Common myeloid progenitor, CD34-positive (primary cell): ENCODE measurements around the gene KCNN2.

Experiments used
- CTCF ChIA-PET: fragments of 350-600 bp; sonication (Branson Sonifier 250); formaldehyde crosslinking; loops from one replicate; lab custom pipeline; 2021; ENCODE audit warnings: antibody characterized with exemption; lab: Charles Lee
- POLR2A ChIA-PET: fragments of 350-600 bp; sonication (Branson Sonifier 250); formaldehyde crosslinking; loops from one replicate; lab custom pipeline; 2021; ENCODE audit warnings: antibody characterized with exemption; lab: Charles Lee
- DNase-seq, 3 donors: peaks; one replicate each; pipeline versions ENCODE4 v3.0.0 to v3.0.0-alpha.2; 2013
- H3K27ac ChIP-seq, 2 experiments: 1 replicate in 1 of 2; 2 replicates in 1 of 2; pipeline ENCODE4 v1.7.0; 2013; ENCODE audit warnings: inconsistent platforms in 2 of 2, low read length in 2 of 2, mild to moderate bottlenecking in 2 of 2, low read depth in 1 of 2, moderate library complexity in 1 of 2; ENCODE audit not compliant: severe bottlenecking in 2 of 2, insufficient read depth in 1 of 2, poor library complexity in 1 of 2
- H3K27me3 ChIP-seq, 5 experiments: replicated peaks in 2 of 5; 1 replicate in 3 of 5; 2 replicates in 2 of 5; pipeline versions ENCODE4 v1.6.1 to v1.7.0; 2013; ENCODE audit warnings: low read length in 4 of 5, mild to moderate bottlenecking in 2 of 5, moderate library complexity in 2 of 5, inconsistent platforms in 1 of 5; ENCODE audit not compliant: insufficient read depth in 5 of 5, control insufficient read depth in 4 of 5
- H3K36me3 ChIP-seq, 4 experiments: 1 replicate in 2 of 4; 2 replicates in 2 of 4; pipeline versions ENCODE4 v1.6.1 to v1.7.0; 2013; ENCODE audit warnings: low read length in 3 of 4, control low read depth in 1 of 4, mild to moderate bottlenecking in 1 of 4; ENCODE audit not compliant: control insufficient read depth in 4 of 4, insufficient read depth in 4 of 4
- H3K4me1 ChIP-seq, 4 experiments: 1 replicate in 3 of 4; 2 replicates in 1 of 4; pipeline versions ENCODE4 v1.6.1 to v1.7.1; 2013; ENCODE audit warnings: low read length in 3 of 4, mild to moderate bottlenecking in 3 of 4, control low read depth in 1 of 4, inconsistent platforms in 1 of 4, moderate library complexity in 1 of 4; ENCODE audit not compliant: control insufficient read depth in 4 of 4, insufficient read depth in 4 of 4; ENCODE audit errors: control extremely low read depth in 1 of 4
- H3K4me3 ChIP-seq, 7 experiments: 1 replicate in 4 of 7; 2 replicates in 3 of 7; pipeline versions ENCODE4 v1.5.1 to v1.7.0; 2013; ENCODE audit warnings: mild to moderate bottlenecking in 7 of 7, low read length in 6 of 7, moderate library complexity in 6 of 7, inconsistent platforms in 2 of 7, low read depth in 2 of 7, control low read depth in 1 of 7; ENCODE audit not compliant: insufficient read depth in 4 of 7, control insufficient read depth in 1 of 7; ENCODE audit errors: extremely low read depth in 1 of 7
- H3K9me3 ChIP-seq, 5 experiments: 1 replicate in 4 of 5; 2 replicates in 1 of 5; pipeline versions ENCODE4 v1.6.1 to v1.7.1; 2013; ENCODE audit warnings: low read length in 4 of 5, mild to moderate bottlenecking in 2 of 5, inconsistent platforms in 1 of 5, low read depth in 1 of 5, moderate library complexity in 1 of 5; ENCODE audit not compliant: control insufficient read depth in 4 of 5, insufficient read depth in 2 of 5; ENCODE audit errors: control extremely low read depth in 1 of 5
- WGBS: methylation state at CpG from one replicate; pipeline ENCODE4 v1.1.5; 2013; ENCODE audit not compliant: insufficient coverage; 5-methylcytosine and 5-hydroxymethylcytosine counted together

KCNN2 gene

DNA sequence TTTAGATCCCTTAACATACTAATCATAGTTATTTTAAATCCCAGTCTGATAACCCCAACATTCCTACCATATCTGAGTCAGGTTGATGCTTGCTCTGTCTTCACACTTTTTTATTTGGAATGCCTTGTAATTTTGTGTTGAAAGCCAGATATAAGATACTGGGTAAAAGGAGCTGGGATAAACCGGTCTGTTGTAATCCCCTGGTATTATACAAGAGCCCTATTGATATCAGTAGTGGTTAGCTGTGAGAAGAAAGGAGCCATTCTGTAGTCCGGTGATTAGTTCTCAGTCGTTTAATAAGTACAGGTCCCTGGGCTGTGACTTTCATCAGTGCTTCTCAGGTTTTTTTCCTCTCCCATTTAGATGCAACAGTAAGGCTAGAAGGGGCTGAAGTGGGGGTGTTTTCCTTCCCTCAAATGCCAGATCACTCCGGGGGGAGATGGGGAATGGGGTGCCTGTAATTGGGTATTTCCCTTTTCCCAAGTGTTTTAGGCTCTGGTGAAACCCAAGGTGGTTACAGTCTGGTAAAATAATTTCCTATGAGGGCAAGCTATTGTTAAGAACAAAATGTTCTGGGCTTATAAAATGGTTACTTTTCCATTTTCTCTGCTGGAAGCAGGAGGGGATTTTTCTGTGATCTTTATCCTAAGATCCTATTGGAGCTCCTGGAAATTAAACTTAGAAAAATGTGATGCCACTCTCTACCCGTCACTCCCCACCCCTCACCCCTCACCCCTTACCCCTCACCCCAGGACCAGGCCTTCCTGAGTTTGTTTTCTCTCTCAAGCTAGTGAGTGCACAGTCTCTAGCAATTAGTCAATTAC is 72.7 kb downstream of the KCNN2 start:
- ChIA-PET POLR2A (no interaction called here), CTCF (interaction anchor here (0.8 to 1.2 kb wide), 2 partner anchors 13 to 1261 kb away, joined by 3 to 6 read pairs; no protein-coding TSS in a partner anchor)
- H3K4me3 ChIP-seq, result no peak overlapping the region
- whole genome bisulfite sequencing, result 63% methylated on average over 4 of the region's 5 CpGs
- peaks cover 0 to 3% (median 0%) of the 10 kb centered on the region in 5 experiments for H3K27me3 ChIP-seq
- H3K27ac ChIP-seq, result no peak overlapping the region
- H3K4me1 ChIP-seq, result no peaks in the 10 kb centered on the region
- no peaks in the 10 kb centered on the region for H3K36me3 ChIP-seq
- no peak for DNase-seq
- no peaks in the 10 kb centered on the region for H3K9me3 ChIP-seq

DNA sequence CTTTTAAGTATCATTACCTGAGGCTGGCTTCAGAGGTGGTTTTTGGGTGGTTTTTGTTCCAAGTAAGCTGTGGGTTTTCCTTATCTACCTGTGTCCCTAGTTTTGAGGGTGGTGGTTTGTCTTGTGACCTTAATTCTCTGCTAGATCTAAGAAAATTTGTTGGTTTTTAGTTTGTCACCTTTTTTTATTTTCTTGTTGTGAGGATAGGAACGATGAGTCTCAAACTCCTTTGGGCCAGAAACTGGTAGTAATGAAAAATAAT is 73.3 kb downstream of the KCNN2 start:
- no peak for DNase-seq
- POLR2A ChIA-PET, result no interaction called here
- no CpG with 5 or more reads among the region's 1 CpG for WGBS
- H3K4me3 ChIP-seq, result no peak overlapping the region
- H3K9me3 ChIP-seq, result no peaks in the 10 kb centered on the region
- no peak overlapping the region for H3K27ac ChIP-seq
- H3K36me3 ChIP-seq, result no peaks in the 10 kb centered on the region
- H3K27me3 ChIP-seq, result peaks cover 0 to 3% (median 0%) of the 10 kb centered on the region in 5 experiments
- CTCF ChIA-PET, result interaction anchor here (1.2 kb wide), 1 partner anchor 12 kb away, joined by 6 read pairs; no protein-coding TSS in a partner anchor
- no peaks in the 10 kb centered on the region for H3K4me1 ChIP-seq

DNA sequence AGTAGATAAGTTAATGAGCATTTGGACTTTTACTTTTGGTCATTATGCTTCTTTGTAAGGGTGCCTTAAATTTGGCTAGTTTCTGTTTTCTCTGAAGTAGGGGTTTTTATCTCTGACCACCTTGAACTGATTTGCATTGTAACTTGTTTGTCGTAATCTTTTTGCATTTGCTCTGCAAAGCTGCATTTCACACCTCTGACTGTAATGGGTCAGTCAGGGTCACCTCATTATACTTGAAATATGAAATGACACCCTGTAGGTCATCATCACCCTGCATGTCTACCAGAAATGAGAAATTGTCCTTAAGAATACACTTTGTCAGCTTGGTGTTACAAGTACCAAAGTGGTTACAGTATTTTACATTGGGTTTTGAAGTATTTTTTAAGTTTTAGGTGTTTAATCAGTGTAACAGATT is 74.0 kb downstream of the KCNN2 start:
- DNase-seq, result no peak
- H3K36me3 ChIP-seq, result no peaks in the 10 kb centered on the region
- no peaks in the 10 kb centered on the region for H3K4me1 ChIP-seq
- ChIA-PET POLR2A (no interaction called here), CTCF (no interaction called here)
- peaks cover 0 to 3% (median 0%) of the 10 kb centered on the region in 5 experiments for H3K27me3 ChIP-seq
- no peak overlapping the region for H3K27ac ChIP-seq
- no peak overlapping the region for H3K4me3 ChIP-seq
- WGBS, result 100% methylated on average over 1 of the region's 1 CpG
- H3K9me3 ChIP-seq, result no peaks in the 10 kb centered on the region

DNA sequence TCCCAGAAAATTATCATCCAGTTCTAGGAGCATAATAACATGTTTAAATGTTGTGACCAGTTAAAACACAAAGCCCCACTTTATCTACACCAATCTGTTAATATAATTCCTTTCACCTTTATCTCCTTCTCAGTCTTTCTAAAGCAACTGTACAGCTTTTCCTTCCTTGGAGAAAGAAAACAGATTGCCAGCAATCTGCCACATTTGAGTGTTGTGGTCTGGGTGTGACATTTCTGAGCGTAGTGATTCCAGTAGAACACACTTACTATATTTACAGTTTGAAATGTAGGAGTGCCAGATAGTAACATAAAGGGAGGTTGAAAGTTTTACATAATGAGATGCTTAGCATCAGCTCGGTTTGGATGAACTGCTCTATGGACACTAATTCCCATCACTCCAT is 76.1 kb downstream of the KCNN2 start:
- Histone ChIP-seq H3K27me3 (peaks cover 0 to 8% (median 0%) of the 10 kb centered on the region in 5 experiments), H3K36me3 (no peaks in the 10 kb centered on the region), H3K9me3 (no peaks in the 10 kb centered on the region), H3K4me1 (no peaks in the 10 kb centered on the region), H3K4me3 (no peak overlapping the region), H3K27ac (no peak overlapping the region)
- ChIA-PET CTCF (no interaction called here), POLR2A (no interaction called here)
- WGBS, result 100% methylated on average over 1 of the region's 2 CpGs
- no peak for DNase-seq

DNA sequence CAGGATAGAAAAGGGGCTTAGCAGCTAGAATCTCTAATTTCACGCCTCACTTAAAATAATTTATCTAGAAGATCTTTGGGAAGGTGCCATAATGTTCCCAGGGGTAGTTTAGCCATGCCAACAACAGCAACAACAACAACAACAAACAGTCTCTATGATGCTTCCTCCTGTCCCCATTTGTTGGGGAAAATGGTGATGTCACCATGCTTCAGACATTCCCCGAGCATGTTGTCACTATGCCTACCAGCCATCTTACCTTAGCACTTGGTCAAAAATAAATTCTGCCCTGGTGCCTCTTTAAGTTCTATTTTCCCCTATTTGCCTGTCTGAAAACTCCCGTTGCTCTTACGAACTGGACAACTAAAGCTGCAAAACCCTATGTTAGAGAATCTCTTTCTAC is 76.6 kb downstream of the KCNN2 start:
- CTCF ChIA-PET, result interaction anchor here (1.0 to 1.3 kb wide), 2 partner anchors 9 to 10 kb away, joined by 3 to 4 read pairs; no protein-coding TSS in a partner anchor
- peaks cover 0 to 8% (median 0%) of the 10 kb centered on the region in 5 experiments for H3K27me3 ChIP-seq
- 86% methylated on average over 1 of the region's 4 CpGs for WGBS

DNA sequence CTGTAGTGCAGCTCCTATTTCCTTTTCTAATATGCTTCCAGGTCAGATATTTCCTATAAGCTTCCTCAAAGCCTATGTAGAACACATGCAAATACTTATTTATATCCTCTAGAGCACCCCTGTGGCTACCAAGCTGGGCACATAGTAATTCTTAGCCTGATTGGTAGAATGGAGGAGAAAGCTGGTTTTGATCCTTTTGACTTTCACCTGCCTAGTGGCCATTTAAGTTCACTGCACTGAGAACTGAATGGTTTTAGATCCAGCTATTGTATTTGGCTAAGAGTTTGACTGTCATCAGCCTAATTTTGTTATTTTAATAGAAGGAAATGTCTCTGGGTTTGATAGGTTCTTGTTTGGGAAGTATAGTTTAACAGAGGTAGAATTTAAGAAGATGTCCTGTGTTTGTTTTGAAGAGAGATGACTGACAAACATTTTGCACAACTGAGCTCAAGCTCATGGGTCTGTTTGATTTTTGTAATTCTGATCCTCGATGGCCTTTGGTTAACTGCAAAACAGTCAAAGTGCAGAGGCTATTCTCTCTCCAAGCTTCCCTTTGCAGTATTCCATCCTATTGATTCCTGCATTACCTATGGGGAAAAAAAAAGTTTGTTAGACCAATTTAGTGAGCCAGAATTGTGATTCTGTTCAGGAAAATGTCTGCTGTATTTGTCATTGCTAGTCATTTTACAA is 85.4 kb downstream of the KCNN2 start:
- ChIA-PET CTCF (interaction anchor here (0.6 to 7.0 kb wide), 9 partner anchors 8 to 1480 kb away, joined by 3 to 57 read pairs (median 3); no protein-coding TSS in a partner anchor), POLR2A (no interaction called here)
- H3K4me3 ChIP-seq, result no peak overlapping the region
- H3K36me3 ChIP-seq, result no peaks in the 10 kb centered on the region
- H3K27me3 ChIP-seq, result peaks cover 0 to 15% (median 0%) of the 10 kb centered on the region in 5 experiments
- WGBS, result 67% methylated on average over 1 of the region's 1 CpG
- H3K27ac ChIP-seq, result no peak overlapping the region
- no peaks in the 10 kb centered on the region for H3K4me1 ChIP-seq
- peak in 2 of 3 donors; percentile 3 to 5 for DNase-seq
- H3K9me3 ChIP-seq, result no peaks in the 10 kb centered on the region

More for the DNA sequence above, 76.6 kb downstream of the KCNN2 start:
- Histone ChIP-seq H3K36me3 (no peaks in the 10 kb centered on the region), H3K27ac (no peak overlapping the region), H3K9me3 (no peaks in the 10 kb centered on the region), H3K4me1 (no peaks in the 10 kb centered on the region), H3K4me3 (no peak overlapping the region)
- POLR2A ChIA-PET, result no interaction called here
- no peak for DNase-seq

DNA sequence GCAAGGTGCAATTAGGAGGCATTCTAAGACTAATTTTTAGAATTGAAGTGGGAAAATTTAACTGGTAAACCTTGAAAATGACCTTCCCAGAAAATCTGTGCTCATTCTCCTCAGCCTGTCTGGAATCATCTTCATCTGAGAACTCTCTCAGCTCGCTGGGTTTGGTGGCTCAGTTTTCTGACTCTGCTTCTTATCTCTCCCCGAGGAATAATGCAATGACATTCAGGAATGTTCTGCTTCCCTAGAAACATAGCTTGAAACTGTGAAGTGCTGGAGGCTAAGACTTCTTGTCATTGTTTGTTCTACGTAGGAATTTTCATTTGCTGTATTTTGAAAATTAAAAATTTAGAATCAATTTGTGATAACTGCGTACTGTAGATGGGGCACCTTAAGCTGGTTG is 86.6 kb downstream of the KCNN2 start:
- no peaks in the 10 kb centered on the region for H3K36me3 ChIP-seq
- H3K4me3 ChIP-seq, result no peak overlapping the region
- DNase-seq, result no peak
- no peaks in the 10 kb centered on the region for H3K9me3 ChIP-seq
- WGBS, result 61% methylated on average over 4 of the region's 4 CpGs
- peaks cover 0 to 12% (median 0%) of the 10 kb centered on the region in 5 experiments for H3K27me3 ChIP-seq
- ChIA-PET POLR2A (no interaction called here), CTCF (interaction anchor here (0.9 to 7.0 kb wide), 10 partner anchors 10 to 1155 kb away, joined by 3 to 57 read pairs (median 3); no protein-coding TSS in a partner anchor)
- no peak overlapping the region for H3K27ac ChIP-seq
- no peaks in the 10 kb centered on the region for H3K4me1 ChIP-seq
